ENCODE measurements around the gene LAMA5.

The LAMA5 gene

DNA sequence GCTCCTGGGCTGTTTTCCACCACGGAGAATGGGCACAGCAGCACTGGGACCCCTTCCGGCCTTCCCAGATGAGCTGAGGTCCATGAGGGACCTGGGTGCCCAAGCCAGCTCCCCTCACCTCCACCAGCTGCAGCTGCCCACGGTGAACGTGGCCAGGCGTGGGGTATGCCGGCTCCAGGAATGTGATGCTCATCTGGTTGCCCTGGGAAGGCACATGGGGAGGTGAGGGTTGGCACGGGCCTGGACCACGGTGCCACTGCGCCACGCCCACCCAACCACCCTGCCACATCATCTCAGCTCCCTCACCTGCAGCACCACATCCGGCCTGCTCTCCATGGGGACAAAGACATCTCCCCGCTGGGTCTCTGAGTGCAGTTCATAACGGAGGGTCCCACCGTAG is 40.6 kb downstream of the LAMA5 start:
- DNase-seq (ENCODE audit: low read depth): no peak

GRCh38 chr20:62325172-62325905 is 41.8 kb downstream of the LAMA5 start:
- DNase-seq (ENCODE audit: low read depth): no peak

- no peak for DNase-seq (ENCODE audit: low read depth)
Measured at GRCh38 chr20:62323980-62324906, 42.9 kb downstream of the LAMA5 start.

GRCh38 chr20:62323146-62323979 is 43.7 kb downstream of the LAMA5 start:
- DNase-seq (ENCODE audit: low read depth): no peak

DNA sequence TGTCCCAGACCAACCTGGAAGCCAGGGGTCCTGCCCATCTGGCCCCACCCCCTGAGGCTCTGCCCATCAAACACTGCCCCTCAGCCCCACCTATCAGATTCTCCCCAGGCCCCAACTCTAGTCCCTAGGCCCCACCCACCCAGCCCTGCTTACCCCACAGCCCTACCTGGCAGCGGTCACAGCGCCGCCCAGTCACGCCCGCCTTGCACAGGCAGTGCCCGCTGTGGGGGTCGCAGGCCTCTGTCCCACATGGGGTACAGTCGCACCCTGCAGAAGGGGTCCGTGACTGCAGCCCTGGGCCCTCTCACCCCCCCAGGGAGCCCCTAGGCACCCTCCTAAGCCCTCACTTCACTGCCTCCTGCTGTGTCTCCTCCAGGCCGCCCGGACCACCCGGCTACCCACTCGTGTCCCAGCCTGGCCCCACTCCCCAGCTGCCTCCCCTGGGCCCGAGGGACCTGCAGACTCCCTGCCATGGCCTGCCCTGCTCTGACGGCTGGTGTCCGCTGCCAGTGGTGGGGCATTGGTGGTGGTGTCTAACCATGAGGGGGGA is 44.5 kb downstream of the LAMA5 start:
- DNase-seq (ENCODE audit: low read depth): no peak

DNA sequence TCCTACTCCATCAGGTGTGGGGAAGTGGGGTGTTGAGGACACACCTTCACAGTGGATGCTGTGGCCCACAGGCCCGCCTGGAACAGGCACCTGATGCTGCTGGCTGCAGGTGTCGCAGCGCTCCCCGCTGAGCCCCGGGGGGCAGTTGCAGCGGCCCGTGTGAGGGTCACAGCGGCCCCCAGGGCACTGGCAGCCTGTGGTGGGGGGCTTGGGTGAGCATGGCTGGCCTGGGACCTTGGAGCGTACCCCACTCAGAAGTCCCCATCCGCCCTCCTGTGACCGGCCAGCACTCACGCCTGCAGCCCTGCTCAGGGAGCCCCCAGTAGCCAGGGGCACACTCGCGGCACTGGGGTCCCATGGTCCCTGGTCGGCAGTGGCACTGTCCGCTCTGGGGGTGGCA is 45.1 kb downstream of the LAMA5 start:
- no peak for DNase-seq (ENCODE audit: low read depth)

DNA sequence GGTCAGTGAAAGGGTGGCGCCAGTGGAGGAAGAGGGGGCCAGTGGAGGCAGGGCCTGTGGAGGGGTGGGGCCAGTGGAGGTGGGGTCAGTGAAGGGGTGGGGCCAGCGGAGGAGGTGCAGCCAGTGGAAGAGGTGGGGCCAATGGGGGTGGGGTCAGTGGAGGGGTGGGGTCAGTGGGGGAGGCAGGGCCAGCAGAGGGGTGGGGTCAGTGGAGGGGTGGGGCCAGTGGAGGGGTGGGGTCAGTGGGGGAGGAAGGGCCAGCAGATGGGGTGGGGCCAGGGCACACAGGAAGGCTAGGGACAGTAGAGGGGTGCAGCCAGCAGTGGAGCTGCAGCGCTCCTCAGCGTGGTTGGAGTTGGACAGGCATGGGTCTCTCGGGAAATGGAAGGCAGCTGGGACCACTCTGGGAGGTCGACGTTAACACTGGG is 45.6 kb downstream of the LAMA5 start:
- no peak for DNase-seq (ENCODE audit: low read depth)

DNA sequence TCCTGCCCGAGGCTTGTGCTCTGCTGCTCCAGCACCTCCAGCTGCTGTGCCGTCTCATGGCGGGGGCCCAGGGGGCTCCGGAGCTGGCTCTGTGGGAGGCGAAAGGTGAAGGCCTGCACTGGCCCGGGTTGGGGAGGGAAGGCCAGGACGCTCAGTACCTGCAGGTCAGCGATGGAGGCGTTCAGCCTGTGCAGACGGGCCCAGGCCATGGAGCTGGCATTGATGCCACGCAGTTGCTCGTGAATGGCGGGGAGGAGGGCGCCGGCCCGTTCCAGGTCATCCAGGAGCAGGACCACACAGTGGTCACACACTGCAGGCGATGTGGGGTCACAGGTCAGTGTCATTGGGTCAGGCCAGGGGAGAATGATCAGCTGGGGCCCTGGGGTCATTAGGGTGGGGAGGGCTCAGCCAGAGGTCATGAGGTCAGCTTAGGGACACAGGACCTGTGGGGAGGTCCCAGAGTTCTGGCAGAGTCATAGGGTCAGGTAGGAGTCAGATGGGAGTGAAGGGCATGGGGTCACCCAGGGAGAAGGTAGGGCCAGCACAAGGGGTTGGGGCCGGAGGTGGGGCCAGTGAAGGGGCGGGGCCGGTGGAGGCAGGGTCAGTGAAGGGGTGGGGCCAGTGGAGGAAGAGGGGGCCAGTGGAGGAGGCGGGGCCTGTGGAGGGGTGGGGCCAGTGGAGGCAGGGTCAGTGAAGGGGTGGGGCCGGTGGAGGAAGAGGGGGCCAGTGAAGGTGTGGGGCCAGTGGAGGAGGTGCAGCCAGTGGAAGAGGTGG is 46.3 kb downstream of the LAMA5 start:
- no peak for DNase-seq (ENCODE audit: low read depth)

DNA sequence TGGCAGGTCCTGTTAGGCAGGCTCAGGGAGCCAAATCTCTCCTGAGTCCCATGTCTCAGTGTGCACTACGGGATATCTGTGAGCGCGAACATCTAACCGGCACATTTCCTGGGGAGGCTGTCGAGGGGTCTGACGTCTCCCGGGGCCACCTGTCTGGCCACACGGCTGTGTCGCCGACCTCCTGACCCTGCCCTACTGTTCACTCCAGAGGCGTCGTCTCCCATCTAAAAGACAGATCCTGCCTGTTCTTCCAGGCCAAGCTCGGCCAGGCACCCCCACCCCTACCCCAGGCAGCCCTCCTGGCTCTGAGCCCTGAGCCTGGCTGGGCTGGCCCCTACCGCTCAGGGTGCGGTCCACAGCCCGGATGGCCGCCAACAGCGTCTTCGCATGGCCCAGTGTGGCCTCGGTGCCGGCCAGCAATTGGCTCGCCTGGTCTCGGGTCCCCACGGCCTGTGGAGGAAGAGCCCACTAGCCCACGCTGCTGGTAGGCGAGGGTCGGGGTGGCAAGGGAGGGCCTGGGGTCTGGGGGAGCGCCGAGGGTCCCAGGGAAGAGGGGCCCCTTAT is 47.7 kb downstream of the LAMA5 start:
- DNase-seq (ENCODE audit: low read depth): no peak

DNA sequence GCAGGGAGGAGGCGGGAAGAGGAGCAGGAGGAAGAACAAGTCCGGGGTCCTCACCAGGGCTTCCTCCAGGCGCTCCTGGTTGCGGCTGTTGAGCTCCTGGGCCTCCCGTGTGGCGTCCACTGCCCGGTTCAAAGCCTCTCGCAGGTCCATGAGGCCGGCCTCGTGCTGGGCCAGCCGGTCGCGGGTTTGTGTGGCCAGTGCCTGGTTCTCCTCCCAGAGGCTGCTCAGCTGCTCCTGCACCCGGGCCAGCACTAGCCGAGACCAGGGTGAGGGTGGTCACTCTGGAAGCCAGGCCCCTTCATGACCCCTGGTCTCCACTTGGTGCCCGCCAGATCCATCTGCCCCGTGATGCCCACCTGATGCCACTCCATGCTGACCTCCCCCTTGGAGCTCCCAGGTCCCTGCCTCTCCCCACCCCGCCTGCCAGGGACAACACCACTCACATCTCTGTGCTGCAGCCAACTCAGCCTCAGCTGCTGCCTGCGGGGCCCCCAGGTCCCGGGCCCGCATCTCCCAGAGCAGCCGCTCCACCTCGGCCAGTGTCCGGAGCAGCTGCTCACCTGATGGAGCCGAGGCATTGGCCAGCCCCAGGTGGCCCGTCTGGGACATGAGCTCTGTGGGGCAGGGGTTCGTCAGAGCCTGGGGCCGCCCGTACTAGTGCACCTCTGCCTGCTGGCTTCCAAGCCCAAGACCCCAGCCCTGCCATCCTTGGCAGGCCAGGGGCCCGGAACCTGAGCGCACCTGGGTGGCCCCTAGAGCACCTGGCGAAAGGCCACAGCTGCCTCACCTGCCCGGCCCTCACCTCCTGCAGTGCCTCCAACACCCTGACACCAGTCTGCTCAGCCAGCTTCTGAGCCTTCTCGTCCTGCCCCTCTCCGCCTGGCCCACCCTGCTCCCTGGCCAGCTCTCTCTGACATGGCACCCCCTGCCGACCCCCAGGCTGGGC is 48.4 kb downstream of the LAMA5 start:
- DNase-seq (ENCODE audit: low read depth): no peak

DNA sequence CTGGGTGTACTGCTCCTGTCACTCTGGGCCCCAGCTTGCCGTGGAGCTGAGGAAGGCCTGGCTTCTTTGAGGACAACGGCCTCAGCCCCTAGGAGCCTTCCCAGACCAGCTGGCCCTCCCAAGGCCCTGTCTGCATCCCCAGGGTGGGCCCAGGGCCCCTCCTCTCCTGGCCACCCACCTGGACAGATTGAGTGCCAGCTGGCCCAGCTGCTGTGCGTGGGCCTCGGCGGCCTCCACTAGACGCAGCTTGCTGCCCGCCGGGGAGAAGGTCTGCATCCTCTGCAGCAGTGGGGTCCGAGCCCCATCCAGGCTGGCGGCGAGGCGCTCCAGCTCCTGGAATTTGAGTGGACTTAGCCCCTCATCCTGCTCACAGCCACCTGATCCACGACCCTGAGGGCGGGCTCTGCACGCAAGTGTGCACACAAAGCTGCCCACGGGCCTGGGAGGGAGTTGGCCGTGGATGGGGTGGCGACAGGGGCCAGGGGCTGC is 49.9 kb downstream of the LAMA5 start:
- no peak for DNase-seq (ENCODE audit: low read depth)

DNA sequence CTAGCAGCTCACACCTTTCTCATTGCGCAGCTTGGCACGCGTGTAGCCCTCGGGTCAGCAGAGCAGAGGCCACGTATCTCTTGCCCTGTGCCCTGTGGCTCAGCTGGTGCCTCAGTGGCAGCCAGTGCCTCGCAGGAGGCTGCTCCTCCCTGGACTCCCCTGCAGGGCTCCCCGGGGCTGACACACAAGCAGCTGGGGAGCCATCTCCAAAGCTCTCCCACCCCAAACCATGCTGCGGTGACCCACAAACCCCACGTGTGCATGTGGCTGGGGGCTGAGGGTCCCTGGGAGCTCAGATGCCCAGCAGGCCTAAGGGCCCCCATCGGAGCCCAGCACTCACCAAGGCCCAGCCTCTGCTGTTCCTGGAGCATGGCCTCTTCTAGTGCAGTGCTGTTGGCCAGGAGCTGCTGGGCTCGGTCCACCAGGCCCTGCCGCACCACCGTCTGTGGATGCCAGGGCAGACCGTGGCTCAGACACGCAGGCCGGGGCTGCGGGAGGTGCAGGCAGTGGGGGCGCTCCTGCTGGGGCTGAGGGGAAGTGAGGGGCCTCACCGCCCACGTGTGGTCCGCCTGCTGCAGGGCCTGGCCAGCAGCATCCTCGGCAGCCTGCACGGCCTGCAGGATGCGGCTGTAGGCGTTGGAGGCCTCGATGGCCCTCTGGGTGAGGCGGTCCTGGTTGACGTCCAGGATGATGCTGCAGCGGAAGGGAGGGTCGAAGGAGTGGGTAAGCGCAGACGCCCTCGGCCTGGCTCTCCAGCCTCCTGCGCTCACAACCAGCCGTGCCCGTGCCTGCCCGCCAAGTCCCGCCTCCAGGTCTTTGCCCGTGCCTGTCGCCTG is 50.6 kb downstream of the LAMA5 start:
- DNase-seq (ENCODE audit: low read depth): no peak

DNA sequence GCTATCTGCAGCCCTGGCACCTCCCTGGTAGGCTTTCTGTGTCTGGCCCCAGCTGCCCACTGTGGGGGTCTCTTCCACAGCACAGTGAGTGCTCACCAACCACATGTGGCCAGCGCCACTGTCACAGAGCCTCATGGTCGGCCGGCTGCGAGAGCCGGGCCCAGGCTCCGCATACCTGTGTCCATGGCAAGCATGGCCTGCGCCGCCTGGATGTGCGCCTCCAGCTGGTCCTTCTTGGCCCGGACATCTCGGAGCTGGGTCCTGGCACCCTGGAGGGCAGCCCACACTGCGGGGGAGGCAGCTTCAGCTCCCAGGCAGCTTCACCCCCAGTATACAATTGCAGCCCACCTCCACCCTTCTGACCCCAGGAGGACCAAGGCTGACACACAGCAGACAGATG is 51.3 kb downstream of the LAMA5 start:
- no peak for DNase-seq (ENCODE audit: low read depth)

- DNase-seq (ENCODE audit: low read depth): no peak
Measured at GRCh38 chr20:62314711-62315302, 52.3 kb downstream of the LAMA5 start.

DNA sequence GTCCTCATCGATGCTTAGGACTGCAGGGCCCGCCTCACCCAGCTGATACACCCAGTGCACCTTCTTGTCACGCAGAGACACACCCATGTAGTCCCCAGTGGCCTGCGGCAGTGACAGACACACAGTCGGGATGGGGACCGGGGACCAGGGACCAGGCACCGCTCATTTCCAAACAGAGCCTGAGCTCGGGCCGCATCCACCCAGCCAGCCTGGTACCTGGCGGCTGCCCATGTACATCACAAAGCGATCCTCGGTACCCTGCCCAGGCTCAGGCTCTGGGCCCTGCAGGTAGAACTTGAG is 52.8 kb downstream of the LAMA5 start:
- no peak for DNase-seq (ENCODE audit: low read depth)

- no peak for DNase-seq (ENCODE audit: low read depth)
Measured at GRCh38 chr20:62313460-62314338, 53.4 kb downstream of the LAMA5 start.

DNA sequence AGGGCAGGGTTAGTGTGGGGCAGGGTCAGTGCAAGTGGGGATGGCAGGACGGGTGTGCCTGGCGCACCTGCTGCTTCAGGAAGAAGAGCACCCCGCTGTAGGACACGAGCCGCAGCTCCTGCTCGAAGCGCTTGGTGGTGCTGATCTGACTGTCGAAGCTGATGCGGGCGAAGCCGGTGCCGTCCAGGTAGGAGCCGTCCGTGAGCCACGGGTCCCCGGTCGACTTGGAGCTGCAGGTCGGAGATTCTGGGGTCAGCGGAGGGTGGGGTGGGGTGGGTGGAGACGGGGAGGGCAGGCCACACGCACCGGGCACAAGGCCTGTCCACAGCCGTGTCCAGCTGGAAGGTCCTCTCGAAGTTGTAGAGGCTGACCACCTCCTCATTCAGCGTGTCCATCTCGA is 54.1 kb downstream of the LAMA5 start:
- DNase-seq (ENCODE audit: low read depth): no peak

DNA sequence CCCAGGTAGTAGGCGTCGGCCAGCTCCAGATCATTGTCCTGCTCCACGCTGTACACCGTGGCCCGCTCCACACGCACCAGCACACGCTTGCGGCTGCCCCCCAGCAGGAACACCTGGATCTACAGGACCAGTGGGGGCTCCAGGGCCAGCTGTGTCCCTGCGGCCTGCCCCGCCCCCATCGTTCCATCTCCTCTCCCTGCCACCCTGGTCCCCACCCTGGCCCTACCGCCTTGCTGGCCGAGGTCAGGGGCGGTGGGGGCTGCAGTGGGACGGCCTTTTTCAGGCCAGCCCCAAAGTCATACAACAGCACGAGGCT is 54.5 kb downstream of the LAMA5 start:
- DNase-seq (ENCODE audit: low read depth): no peak
